Endothelial cell of umbilical vein (primary cell): ENCODE data around the gene TMEM145. TPM values are rescaled to one million over a fixed set of nuclear protein-coding genes. Genes with fewer than 3 reads are reported as not detected.
A peak's percentile ranks its signal among the peaks of the same experiment; 100 is the strongest.

ENCODE experiments used
- BruUV-seq: library from RNA; stranded (reverse); fragments of 400-500 nt; replicated peaks from 2 replicates; lab custom pipeline; 2021; lab: Mats Ljungman, UMichigan
- CTCF ChIA-PET: fragments of 300-600, 350-600 bp; sonication (Branson Sonifier 250); formaldehyde crosslinking; loops from one replicate; lab custom pipeline; 2021; ENCODE audit warnings: antibody characterized with exemption, inconsistent platforms; lab: Charles Lee
- POLR2A ChIA-PET: fragments of 300-600, 350-600 bp; sonication (Branson Sonifier 250); formaldehyde crosslinking; loops from one replicate; lab custom pipeline; 2021; ENCODE audit warnings: antibody characterized with exemption, inconsistent platforms; lab: Charles Lee
- DNase-seq: peaks from one replicate; pipeline ENCODE4 v3.0.0-alpha.2; 2011; ENCODE audit warnings: low read depth, low spot score
- FAIRE-seq: peaks from 2 replicates; lab custom pipeline; 2011; peaks lifted over from hg19 to GRCh38; lab: Jason Lieb, UNC
- H2AFZ ChIP-seq: 2 replicates; pipeline ENCODE4 v1.6.0; 2012; ENCODE audit warnings: low read depth, low read length, control low read depth, inconsistent platforms
- H3K27ac ChIP-seq: 2 replicates; pipeline ENCODE4 v1.5.1; 2011; ENCODE audit warnings: low read depth, mild to moderate bottlenecking, control low read depth, low read length, moderate library complexity; ENCODE audit not compliant: insufficient read depth
- H3K27me3 ChIP-seq, 2 experiments: 2 replicates each; pipeline versions ENCODE4 v1.6.0 to v1.6.1; 2011; ENCODE audit warnings: low read length in 2 of 2, mixed read lengths in 1 of 2; ENCODE audit not compliant: control insufficient read depth in 2 of 2, insufficient read depth in 2 of 2
- H3K36me3 ChIP-seq, 2 experiments: 2 replicates in 1 of 2; 3 replicates in 1 of 2; pipeline ENCODE4 v1.5.1; 2011; ENCODE audit warnings: low read length in 2 of 2, mild to moderate bottlenecking in 1 of 2, moderate library complexity in 1 of 2; ENCODE audit not compliant: control insufficient read depth in 2 of 2, insufficient read depth in 2 of 2; ENCODE audit errors: extremely low read depth in 1 of 2
- H3K4me1 ChIP-seq: 3 replicates; pipeline ENCODE4 v1.5.1; 2011; ENCODE audit warnings: mild to moderate bottlenecking, low read length; ENCODE audit not compliant: control insufficient read depth, insufficient read depth; ENCODE audit errors: extremely low read depth
- H3K4me2 ChIP-seq: 2 replicates; pipeline ENCODE4 v1.6.1; 2011; ENCODE audit warnings: low read length, control low read depth, mixed read lengths; ENCODE audit not compliant: insufficient read depth
- H3K4me3 ChIP-seq, 3 experiments: fragments of 200-600 bp in 1 of 3; sonication (generic), shearing (Covaris generic) in 1 of 3; replicated peaks in 1 of 3; 2 replicates each; pipeline ENCODE4 v1.5.1; 2011 to 2016; ENCODE audit warnings: control low read depth in 3 of 3, low read length in 3 of 3, mild to moderate bottlenecking in 2 of 3, inconsistent platforms in 1 of 3, low read depth in 1 of 3, moderate library complexity in 1 of 3; ENCODE audit not compliant: insufficient read depth in 1 of 3
- H3K79me2 ChIP-seq: 2 replicates; pipeline ENCODE4 v1.6.0; 2012; ENCODE audit warnings: low read length, inconsistent platforms; ENCODE audit not compliant: control insufficient read depth, insufficient read depth
- H3K9ac ChIP-seq: replicated peaks from 2 replicates; pipeline ENCODE3; 2011; ENCODE audit warnings: low read length, control low read depth; ENCODE audit not compliant: insufficient read depth; ENCODE audit errors: extremely low read depth
- H3K9me1 ChIP-seq: replicated peaks from 3 replicates; pipeline ENCODE4 v1.6.0; 2011; ENCODE audit warnings: mild to moderate bottlenecking, low read length; ENCODE audit not compliant: control insufficient read depth, insufficient read depth; ENCODE audit errors: extremely low read depth
- H3K9me3 ChIP-seq: replicated peaks from 2 replicates; pipeline ENCODE4 v1.5.1; 2012; ENCODE audit warnings: low read length, inconsistent platforms; ENCODE audit not compliant: control insufficient read depth, insufficient read depth
- H4K20me1 ChIP-seq: replicated peaks from 2 replicates; pipeline ENCODE3; 2011; ENCODE audit warnings: mild to moderate bottlenecking, low read length; ENCODE audit not compliant: control insufficient read depth, insufficient read depth; ENCODE audit errors: extremely low read depth
- EZH2 ChIP-seq: IDR thresholded peaks from 2 replicates; pipeline ENCODE4 v1.6.1; 2012; ENCODE audit warnings: borderline replicate concordance, low read depth, mild to moderate bottlenecking, moderate library complexity, low read length, inconsistent platforms; ENCODE audit not compliant: severe bottlenecking
- FOS ChIP-seq: IDR thresholded peaks from 2 replicates; pipeline ENCODE4 v1.6.1; 2011; ENCODE audit warnings: mild to moderate bottlenecking, low read length, moderate library complexity, borderline replicate concordance; ENCODE audit not compliant: insufficient read depth
- GATA2 ChIP-seq: IDR thresholded peaks from 2 replicates; pipeline ENCODE4 v1.7.0; 2011; ENCODE audit warnings: low read depth, mild to moderate bottlenecking, moderate library complexity, mixed read lengths, low read length; ENCODE audit not compliant: insufficient read length, insufficient read depth
- JUN ChIP-seq: IDR thresholded peaks from 2 replicates; pipeline ENCODE4 v1.6.1; 2011; ENCODE audit warnings: borderline replicate concordance, low read depth; ENCODE audit not compliant: insufficient read length, insufficient read depth
- MAX ChIP-seq: IDR thresholded peaks from 2 replicates; pipeline ENCODE4 v1.6.1; 2011; ENCODE audit not compliant: insufficient read depth, insufficient read length
- MYC ChIP-seq: IDR thresholded peaks from one replicate; pipeline ENCODE4 v1.6.1; 2011; ENCODE audit warnings: mild to moderate bottlenecking, low read depth, low read length
- POLR2A ChIP-seq: IDR thresholded peaks from 2 replicates; pipeline ENCODE4 v1.6.1; 2012; ENCODE audit warnings: low read depth, mild to moderate bottlenecking, control low read depth, low read length
- POLR2AphosphoS5 ChIP-seq: IDR thresholded peaks from 2 replicates; pipeline ENCODE4 v1.6.1; 2012; ENCODE audit warnings: low read depth, mild to moderate bottlenecking, control low read depth, low read length, moderate library complexity; ENCODE audit not compliant: insufficient read depth
- dilution Hi-C: fragments of 300-500 bp; cut with MboI; formaldehyde crosslinking; loops from one replicate; pipeline ENCODE4 v1.15.0; 2019; ENCODE audit warnings: low sequenced_read_pairs; ENCODE audit not compliant: extremely low pct_ligation_motif_present
- intact Hi-C: fragments of 100-400 bp; cut with micrococcal nuclease; formaldehyde crosslinking; loops from one replicate; pipeline ENCODE4 v1.10.0; 2022
- polyA plus RNA-seq, 4 experiments: library from polyadenylated mRNA; depleted of rRNA in 3 of 4; stranded (reverse) in 3 of 4; unstranded in 1 of 4; fragments of >200 nt; gene quantifications; 2 replicates each; pipeline versions ENCODE4 v1.2.1 to v1.2.3, GENCODE V29; 2011 to 2012; ENCODE audit warnings: missing spikeins in 1 of 4
- total RNA-seq: library from RNA; stranded (reverse); gene quantifications from 2 replicates; pipeline ENCODE4 v1.2.3, GENCODE V29; 2021

TMEM145 gene
- total and polyA plus RNA-seq, 2 donors (not counting 3 experiments of a cell fraction or from before 2014, with no cell fraction given): not detected

DNA sequence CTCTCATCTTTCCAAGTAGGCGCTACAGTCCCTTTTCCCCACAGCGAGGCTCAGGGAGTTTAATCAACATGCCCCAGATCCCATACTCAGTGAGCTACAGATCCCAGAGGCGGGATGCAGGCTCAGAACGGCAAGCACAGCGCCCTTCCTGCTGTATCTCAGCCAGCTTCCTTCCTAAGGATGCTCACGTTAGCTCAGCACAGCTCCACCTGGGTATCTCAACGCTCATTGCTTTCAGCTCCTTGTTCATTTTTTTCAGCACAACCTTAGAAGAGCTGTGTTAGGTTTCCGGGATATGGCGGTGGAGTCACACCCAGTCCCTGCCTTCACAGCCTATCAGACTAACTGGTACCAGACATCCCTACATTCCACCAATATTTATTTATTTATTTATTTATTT is 9.2 kb downstream of the TMEM145 start:
- POLR2A ChIA-PET: no interaction called here
- CTCF ChIA-PET: interaction anchor here (0.7 to 2.0 kb wide), 6 partner anchors 11 to 116 kb away, joined by 3 to 7 read pairs (median 4); partner anchors contain the start of gene PAFAH1B3
- no peak overlapping the region for H3K27ac ChIP-seq
- H3K9ac ChIP-seq: no peak overlapping the region
- peaks cover 3% of the 10 kb centered on the region for H3K79me2 ChIP-seq
- no peak overlapping the region for H2AFZ ChIP-seq
- DNase-seq: no peak
- no peak for TF ChIP-seq GATA2
- H3K36me3 ChIP-seq: no peaks in the 10 kb centered on the region
- no peaks in the 10 kb centered on the region for H3K9me1 ChIP-seq
- H3K9me3 ChIP-seq: no peaks in the 10 kb centered on the region
- peaks cover 19 to 27% of the 10 kb centered on the region in 2 experiments for H3K27me3 ChIP-seq
- no TSS peak for BruUV-seq
- H3K4me1 ChIP-seq: peaks cover 8% of the 10 kb centered on the region
- no peak overlapping the region for H3K4me3 ChIP-seq
- dilution Hi-C loops: no loop called here
- H4K20me1 ChIP-seq: no peaks in the 10 kb centered on the region
- intact Hi-C loops: no loop called here
- H3K4me2 ChIP-seq: no peak overlapping the region
- FAIRE-seq: no peak

GRCh38 chr19:42323473-42323851 is 10.4 kb downstream of the TMEM145 start:
- FAIRE-seq (no peak), DNase-seq (no peak)
- H3K27me3 ChIP-seq: peaks cover 19 to 27% of the 10 kb centered on the region in 2 experiments
- H4K20me1 ChIP-seq: no peaks in the 10 kb centered on the region
- dilution Hi-C loops: no loop called here
- H3K27ac ChIP-seq: no peak overlapping the region
- peaks cover 3% of the 10 kb centered on the region for H3K79me2 ChIP-seq
- H3K36me3 ChIP-seq: no peaks in the 10 kb centered on the region
- H3K9me1 ChIP-seq: no peaks in the 10 kb centered on the region
- no peak overlapping the region for H3K4me3 ChIP-seq
- peaks cover 8% of the 10 kb centered on the region for H3K4me1 ChIP-seq
- TF ChIP-seq JUN (no peak), FOS (no peak), MAX (no peak), MYC (no peak), GATA2 (no peak), EZH2 (peak; percentile 95), POLR2A (no peak), POLR2AphosphoS5 (no peak)
- no peaks in the 10 kb centered on the region for H3K9me3 ChIP-seq
- no peak overlapping the region for H2AFZ ChIP-seq
- no peak overlapping the region for H3K4me2 ChIP-seq
- no peak overlapping the region for H3K9ac ChIP-seq
- ChIA-PET CTCF (interaction anchor here (0.9 to 2.0 kb wide), 5 partner anchors 10 to 79 kb away, joined by 4 to 7 read pairs (median 5); no protein-coding TSS in a partner anchor), POLR2A (no interaction called here)
- no TSS peak for BruUV-seq
- intact Hi-C loops: no loop called here
